CD14-positive monocyte (primary cell): ENCODE measurements around the gene CELF5. TPM values are rescaled to one million over a fixed set of nuclear protein-coding genes. Genes with fewer than 3 reads are reported as not detected.

Source experiments
- DNase-seq, 3 donors: peaks; one replicate each; pipeline ENCODE4 v3.0.0-alpha.2; 2011 to 2022
- H2AFZ ChIP-seq: 2 replicates; pipeline ENCODE4 v1.6.0; 2012; ENCODE audit warnings: mild to moderate bottlenecking, low read depth, low read length, inconsistent platforms; ENCODE audit not compliant: insufficient read depth, poor library complexity, severe bottlenecking
- H3K27ac ChIP-seq, 2 donors: 1 replicate in 1 of 2; 2 replicates in 1 of 2; pipeline ENCODE4 v1.5.1; 2012 to 2013; ENCODE audit warnings: low read length in 2 of 2, control low read depth in 1 of 2, inconsistent platforms in 1 of 2, low read depth in 1 of 2, mild to moderate bottlenecking in 1 of 2
- H3K27me3 ChIP-seq, 2 donors: one replicate each; pipeline versions ENCODE4 v1.6.0 to v1.6.1; 2011 to 2013; ENCODE audit warnings: low read length in 2 of 2; ENCODE audit not compliant: control insufficient read depth in 2 of 2, insufficient read depth in 2 of 2
- H3K36me3 ChIP-seq, 2 donors: replicated peaks in 1 of 2; 1 replicate in 1 of 2; 2 replicates in 1 of 2; pipeline versions ENCODE4 v1.5.1 to v1.6.1; 2012 to 2013; ENCODE audit warnings: low read length in 2 of 2, control low read depth in 1 of 2, inconsistent platforms in 1 of 2, mild to moderate bottlenecking in 1 of 2; ENCODE audit not compliant: insufficient read depth in 2 of 2, control insufficient read depth in 1 of 2
- H3K4me1 ChIP-seq, 2 donors: 1 replicate in 1 of 2; 2 replicates in 1 of 2; pipeline versions ENCODE4 v1.5.1 to v1.6.1; 2012 to 2013; ENCODE audit warnings: low read length in 2 of 2, control low read depth in 1 of 2, inconsistent platforms in 1 of 2, mild to moderate bottlenecking in 1 of 2, moderate library complexity in 1 of 2; ENCODE audit not compliant: insufficient read depth in 2 of 2, control insufficient read depth in 1 of 2
- H3K4me2 ChIP-seq: replicated peaks from 2 replicates; pipeline ENCODE3; 2012; ENCODE audit warnings: low read length, moderate library complexity, mild to moderate bottlenecking; ENCODE audit not compliant: poor library complexity, severe bottlenecking; ENCODE audit errors: extremely low read depth
- H3K4me3 ChIP-seq, 3 experiments: fragments of 200-600 bp in 1 of 3; sonication (generic) in 1 of 3; replicated peaks in 1 of 3; 1 replicate in 2 of 3; 2 replicates in 1 of 3; pipeline ENCODE4 v1.5.1; 2011 to 2013; ENCODE audit warnings: low read length in 3 of 3, mild to moderate bottlenecking in 3 of 3, control low read depth in 2 of 3, low read depth in 2 of 3, inconsistent platforms in 1 of 3, moderate library complexity in 1 of 3
- H3K79me2 ChIP-seq: 2 replicates; pipeline ENCODE4 v1.6.0; 2012; ENCODE audit warnings: mild to moderate bottlenecking, control low read depth, inconsistent platforms, low read length, moderate library complexity; ENCODE audit not compliant: insufficient read depth
- H3K9ac ChIP-seq: 2 replicates; pipeline ENCODE4 v1.6.0; 2017; ENCODE audit warnings: low read length, mild to moderate bottlenecking; ENCODE audit not compliant: insufficient read depth, poor library complexity, severe bottlenecking
- H3K9me3 ChIP-seq, 2 donors: replicated peaks in 1 of 2; 1 replicate in 1 of 2; 2 replicates in 1 of 2; pipeline versions ENCODE4 v1.5.1 to v1.6.1; 2012 to 2013; ENCODE audit warnings: low read length in 2 of 2, control low read depth in 1 of 2; ENCODE audit not compliant: control insufficient read depth in 1 of 2, insufficient read depth in 1 of 2
- H4K20me1 ChIP-seq: 2 replicates; pipeline ENCODE4 v1.6.0; 2012; ENCODE audit warnings: mild to moderate bottlenecking, low read length, control low read depth, moderate library complexity; ENCODE audit not compliant: insufficient read depth
- H3K27ac Mint-ChIP-seq, 7 donors: one replicate each; pipeline ENCODE4 v1.8.0; 2020; ENCODE audit warnings: mild to moderate bottlenecking in 7 of 7, mixed read lengths in 7 of 7, moderate library complexity in 6 of 7, inconsistent platforms in 2 of 7
- H3K27me3 Mint-ChIP-seq, 3 donors: one replicate each; pipeline ENCODE4 v1.8.0; 2021 to 2022; ENCODE audit warnings: low read depth in 3 of 3, mild to moderate bottlenecking in 3 of 3, mixed read lengths in 3 of 3, moderate library complexity in 3 of 3, inconsistent platforms in 1 of 3
- H3K36me3 Mint-ChIP-seq, 2 donors: one replicate each; pipeline ENCODE4 v1.8.0; 2020; ENCODE audit warnings: mixed read lengths in 2 of 2, inconsistent platforms in 1 of 2, mild to moderate bottlenecking in 1 of 2
- H3K4me1 Mint-ChIP-seq: one replicate; pipeline ENCODE4 v1.8.0; 2020; ENCODE audit warnings: mild to moderate bottlenecking, mixed read lengths
- H3K4me3 Mint-ChIP-seq, 2 donors: one replicate each; pipeline ENCODE4 v1.8.0; 2020; ENCODE audit warnings: mild to moderate bottlenecking in 2 of 2, mixed read lengths in 2 of 2, moderate library complexity in 1 of 2
- H3K9me3 Mint-ChIP-seq, 7 donors: one replicate each; pipeline ENCODE4 v1.8.0; 2020 to 2022; ENCODE audit warnings: mixed read lengths in 7 of 7, mild to moderate bottlenecking in 6 of 7, moderate library complexity in 6 of 7, inconsistent platforms in 2 of 7
- WGBS: methylation state at CpG from one replicate; pipeline ENCODE4 v1.1.5; 2013; ENCODE audit warnings: missing lambda C conversion rate; ENCODE audit not compliant: insufficient coverage; 5-methylcytosine and 5-hydroxymethylcytosine counted together
- intact Hi-C, 2 donors: fragments of 100-400 bp; cut with micrococcal nuclease; formaldehyde crosslinking; loops; one replicate each; pipeline versions ENCODE4 v1.15.0 to v1.15.1; 2023
- polyA plus RNA-seq, 3 donors: library from polyadenylated mRNA; depleted of rRNA in 1 of 3; unstranded in 2 of 3; stranded (reverse) in 1 of 3; fragments of 300-500 nt in 2 of 3; fragments of >200 nt in 1 of 3; fragmentation: Illumina TruSeq in 2 of 3; gene quantifications; 1 replicate in 2 of 3; 2 replicates in 1 of 3; pipeline ENCODE4 v1.2.3, GENCODE V29; 2012 to 2021
- TF ChIP-seq, protein P1 (sequence below): fragments of 200-600 bp; IDR thresholded peaks from one replicate; pipeline ENCODE4 v1.8.0; 2022; ENCODE audit warnings: antibody characterized with exemption, mild to moderate bottlenecking

CELF5 gene
- polyA plus RNA-seq, 3 donors: not detected

DNA sequence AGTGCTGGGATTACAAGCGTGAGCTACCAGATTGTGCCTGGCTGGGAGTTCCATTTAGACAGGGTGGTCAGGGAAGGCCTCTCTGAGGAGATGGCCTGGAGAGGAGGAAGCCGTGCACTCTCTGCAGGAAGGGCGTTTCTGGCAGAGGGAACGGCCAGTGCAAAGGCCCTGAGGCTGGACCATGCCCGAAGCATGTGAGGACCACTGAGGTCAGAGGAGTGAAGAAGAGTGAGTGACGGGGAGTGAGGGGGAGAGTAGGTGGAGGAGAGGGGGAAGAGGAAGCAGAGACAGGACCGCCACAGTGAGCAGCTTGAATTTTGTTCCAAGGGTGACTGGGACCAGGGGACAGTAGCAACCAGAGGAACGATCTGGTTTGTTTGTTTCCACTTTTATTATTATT is 32.6 kb downstream of the CELF5 start:
- Mint-ChIP-seq H3K27me3 (peaks cover 5 to 8% (median 7%) of the 10 kb centered on the region in 3 donors), H3K36me3 (no peaks in the 10 kb centered on the region), H3K9me3 (peaks cover 3 to 13% (median 8%) of the 10 kb centered on the region in 7 donors), H3K4me1 (no peaks in the 10 kb centered on the region), H3K4me3 (no peak overlapping the region), H3K27ac (no peak overlapping the region)
- Histone ChIP-seq H3K36me3 (no peaks in the 10 kb centered on the region), H3K4me3 (no peak overlapping the region), H3K4me1 (no peaks in the 10 kb centered on the region), H3K27me3 (peaks cover 0 to 4% of the 10 kb centered on the region in 2 donors), H3K4me2 (no peak overlapping the region), H3K79me2 (no peaks in the 10 kb centered on the region), H2AFZ (no peak overlapping the region), H4K20me1 (no peaks in the 10 kb centered on the region), H3K9me3 (peaks cover 5 to 9% of the 10 kb centered on the region in 2 donors), H3K27ac (no peak overlapping the region), H3K9ac (no peak overlapping the region)
- intact Hi-C loops: no loop called here
- DNase-seq: no peak
- TF ChIP-seq, protein P1, sequence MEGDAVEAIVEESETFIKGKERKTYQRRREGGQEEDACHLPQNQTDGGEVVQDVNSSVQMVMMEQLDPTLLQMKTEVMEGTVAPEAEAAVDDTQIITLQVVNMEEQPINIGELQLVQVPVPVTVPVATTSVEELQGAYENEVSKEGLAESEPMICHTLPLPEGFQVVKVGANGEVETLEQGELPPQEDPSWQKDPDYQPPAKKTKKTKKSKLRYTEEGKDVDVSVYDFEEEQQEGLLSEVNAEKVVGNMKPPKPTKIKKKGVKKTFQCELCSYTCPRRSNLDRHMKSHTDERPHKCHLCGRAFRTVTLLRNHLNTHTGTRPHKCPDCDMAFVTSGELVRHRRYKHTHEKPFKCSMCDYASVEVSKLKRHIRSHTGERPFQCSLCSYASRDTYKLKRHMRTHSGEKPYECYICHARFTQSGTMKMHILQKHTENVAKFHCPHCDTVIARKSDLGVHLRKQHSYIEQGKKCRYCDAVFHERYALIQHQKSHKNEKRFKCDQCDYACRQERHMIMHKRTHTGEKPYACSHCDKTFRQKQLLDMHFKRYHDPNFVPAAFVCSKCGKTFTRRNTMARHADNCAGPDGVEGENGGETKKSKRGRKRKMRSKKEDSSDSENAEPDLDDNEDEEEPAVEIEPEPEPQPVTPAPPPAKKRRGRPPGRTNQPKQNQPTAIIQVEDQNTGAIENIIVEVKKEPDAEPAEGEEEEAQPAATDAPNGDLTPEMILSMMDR: no peak
- 89% methylated on average over 6 of the region's 8 CpGs for WGBS

DNA sequence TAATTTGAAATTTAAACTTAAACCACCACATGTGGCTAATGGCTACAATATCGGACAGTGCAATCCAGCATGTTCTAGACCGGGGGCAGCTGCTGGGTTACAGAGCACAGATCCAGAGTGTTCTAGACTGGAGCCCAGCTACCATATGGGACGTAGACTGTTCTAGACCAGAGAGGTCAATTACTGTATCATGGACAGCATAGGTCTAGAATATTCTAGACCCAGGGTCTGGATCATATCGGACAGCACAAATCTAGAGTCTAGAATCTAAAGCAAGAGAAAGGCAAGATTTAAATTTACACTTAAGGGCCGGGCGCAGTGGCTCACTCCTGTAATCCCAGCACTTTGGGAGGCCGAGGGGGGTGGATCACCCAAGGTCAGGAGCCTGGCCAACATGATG is 37.9 kb downstream of the CELF5 start:
- 85% methylated on average over 3 of the region's 7 CpGs for WGBS

More for the DNA sequence above, 37.9 kb downstream of the CELF5 start:
- no peaks in the 10 kb centered on the region for H3K9me3 ChIP-seq
- H3K27ac Mint-ChIP-seq: no peak overlapping the region
- intact Hi-C loops: no loop called here
- no peaks in the 10 kb centered on the region for H3K79me2 ChIP-seq
- H2AFZ ChIP-seq: no peak overlapping the region
- H3K36me3 Mint-ChIP-seq: no peaks in the 10 kb centered on the region
- no peak overlapping the region for H3K4me2 ChIP-seq
- H3K4me1 Mint-ChIP-seq: no peaks in the 10 kb centered on the region
- peaks cover 3 to 15% (median 10%) of the 10 kb centered on the region in 3 donors for H3K27me3 Mint-ChIP-seq
- H3K36me3 ChIP-seq: no peaks in the 10 kb centered on the region
- H3K4me1 ChIP-seq: no peaks in the 10 kb centered on the region
- peaks cover 0 to 5% (median 0%) of the 10 kb centered on the region in 7 donors for H3K9me3 Mint-ChIP-seq
- TF ChIP-seq, protein P1: no peak
- no peak overlapping the region for H3K9ac ChIP-seq
- no peak overlapping the region for H3K4me3 ChIP-seq
- H3K27ac ChIP-seq: no peak overlapping the region
- H3K27me3 ChIP-seq: peaks cover 0 to 4% of the 10 kb centered on the region in 2 donors
- H4K20me1 ChIP-seq: no peaks in the 10 kb centered on the region
- DNase-seq: no peak
- H3K4me3 Mint-ChIP-seq: no peak overlapping the region
